ENCODE results near the gene MAD1L1.

- no peak for TF ChIP-seq POLR2A (IDR thresholded peaks at IDR 0.05)
- TF ChIP-seq, protein P1, sequence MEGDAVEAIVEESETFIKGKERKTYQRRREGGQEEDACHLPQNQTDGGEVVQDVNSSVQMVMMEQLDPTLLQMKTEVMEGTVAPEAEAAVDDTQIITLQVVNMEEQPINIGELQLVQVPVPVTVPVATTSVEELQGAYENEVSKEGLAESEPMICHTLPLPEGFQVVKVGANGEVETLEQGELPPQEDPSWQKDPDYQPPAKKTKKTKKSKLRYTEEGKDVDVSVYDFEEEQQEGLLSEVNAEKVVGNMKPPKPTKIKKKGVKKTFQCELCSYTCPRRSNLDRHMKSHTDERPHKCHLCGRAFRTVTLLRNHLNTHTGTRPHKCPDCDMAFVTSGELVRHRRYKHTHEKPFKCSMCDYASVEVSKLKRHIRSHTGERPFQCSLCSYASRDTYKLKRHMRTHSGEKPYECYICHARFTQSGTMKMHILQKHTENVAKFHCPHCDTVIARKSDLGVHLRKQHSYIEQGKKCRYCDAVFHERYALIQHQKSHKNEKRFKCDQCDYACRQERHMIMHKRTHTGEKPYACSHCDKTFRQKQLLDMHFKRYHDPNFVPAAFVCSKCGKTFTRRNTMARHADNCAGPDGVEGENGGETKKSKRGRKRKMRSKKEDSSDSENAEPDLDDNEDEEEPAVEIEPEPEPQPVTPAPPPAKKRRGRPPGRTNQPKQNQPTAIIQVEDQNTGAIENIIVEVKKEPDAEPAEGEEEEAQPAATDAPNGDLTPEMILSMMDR (IDR thresholded peaks at IDR 0.05), result no peak
These were observed 37.1 kb downstream of the MAD1L1 start for GRCh38 chr7:2195400-2196246.
